ENCODE data around the gene STRADA.

Gene STRADA, protein sequence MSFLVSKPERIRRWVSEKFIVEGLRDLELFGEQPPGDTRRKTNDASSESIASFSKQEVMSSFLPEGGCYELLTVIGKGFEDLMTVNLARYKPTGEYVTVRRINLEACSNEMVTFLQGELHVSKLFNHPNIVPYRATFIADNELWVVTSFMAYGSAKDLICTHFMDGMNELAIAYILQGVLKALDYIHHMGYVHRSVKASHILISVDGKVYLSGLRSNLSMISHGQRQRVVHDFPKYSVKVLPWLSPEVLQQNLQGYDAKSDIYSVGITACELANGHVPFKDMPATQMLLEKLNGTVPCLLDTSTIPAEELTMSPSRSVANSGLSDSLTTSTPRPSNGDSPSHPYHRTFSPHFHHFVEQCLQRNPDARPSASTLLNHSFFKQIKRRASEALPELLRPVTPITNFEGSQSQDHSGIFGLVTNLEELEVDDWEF

DNA sequence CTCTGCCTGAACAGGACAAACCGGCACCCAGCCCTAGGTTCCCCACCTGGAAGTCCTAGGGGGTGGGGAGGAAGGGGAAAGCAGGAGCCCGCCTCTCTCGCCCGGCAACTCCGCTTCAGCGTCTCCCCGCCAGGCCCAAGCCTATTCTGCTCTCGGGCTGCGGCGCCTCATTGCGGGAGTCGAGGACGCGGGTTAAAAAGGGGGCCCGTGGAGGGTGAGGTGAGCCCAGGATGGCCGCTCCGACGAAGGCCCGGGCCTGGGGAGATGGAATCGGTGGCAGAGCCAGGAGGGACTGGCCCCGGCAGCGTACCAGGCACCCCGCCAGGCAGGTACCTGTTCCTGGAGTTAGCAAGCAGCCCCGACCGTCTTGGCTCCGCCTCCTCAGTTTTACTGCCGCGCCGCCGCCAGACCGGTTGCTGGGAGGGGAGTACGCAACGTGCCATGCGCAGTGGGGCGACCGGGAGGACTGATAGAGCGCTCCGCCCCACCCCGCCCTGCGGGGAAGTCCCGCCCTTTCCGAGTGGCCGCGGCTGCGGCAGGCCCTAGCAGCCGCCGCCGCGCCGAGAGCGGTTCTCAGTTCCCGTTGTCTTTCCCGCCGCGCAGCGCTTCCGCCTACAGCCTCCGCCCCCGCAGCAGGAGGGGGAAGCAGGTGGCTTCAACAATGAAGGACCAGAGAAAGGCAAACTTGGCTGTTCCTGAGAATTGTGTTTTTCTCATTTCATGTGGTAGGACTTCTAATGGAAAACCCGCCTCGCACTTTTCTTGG lies at the start of gene STRADA:
Gene STRADA (minus strand): TSS at position 392 of the 766 bp plus-strand sequence. CDS start 13,430 bp downstream, outside the sequence.
- TF ChIP-seq, protein P1, sequence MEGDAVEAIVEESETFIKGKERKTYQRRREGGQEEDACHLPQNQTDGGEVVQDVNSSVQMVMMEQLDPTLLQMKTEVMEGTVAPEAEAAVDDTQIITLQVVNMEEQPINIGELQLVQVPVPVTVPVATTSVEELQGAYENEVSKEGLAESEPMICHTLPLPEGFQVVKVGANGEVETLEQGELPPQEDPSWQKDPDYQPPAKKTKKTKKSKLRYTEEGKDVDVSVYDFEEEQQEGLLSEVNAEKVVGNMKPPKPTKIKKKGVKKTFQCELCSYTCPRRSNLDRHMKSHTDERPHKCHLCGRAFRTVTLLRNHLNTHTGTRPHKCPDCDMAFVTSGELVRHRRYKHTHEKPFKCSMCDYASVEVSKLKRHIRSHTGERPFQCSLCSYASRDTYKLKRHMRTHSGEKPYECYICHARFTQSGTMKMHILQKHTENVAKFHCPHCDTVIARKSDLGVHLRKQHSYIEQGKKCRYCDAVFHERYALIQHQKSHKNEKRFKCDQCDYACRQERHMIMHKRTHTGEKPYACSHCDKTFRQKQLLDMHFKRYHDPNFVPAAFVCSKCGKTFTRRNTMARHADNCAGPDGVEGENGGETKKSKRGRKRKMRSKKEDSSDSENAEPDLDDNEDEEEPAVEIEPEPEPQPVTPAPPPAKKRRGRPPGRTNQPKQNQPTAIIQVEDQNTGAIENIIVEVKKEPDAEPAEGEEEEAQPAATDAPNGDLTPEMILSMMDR (IDR thresholded peaks at IDR 0.05; ENCODE audit: insufficient read depth, missing control alignments), result no peak
- FAIRE-seq (no peak), DNase-seq (ENCODE audit: insufficient read length, low spot score) (peak; percentile 63)

DNA sequence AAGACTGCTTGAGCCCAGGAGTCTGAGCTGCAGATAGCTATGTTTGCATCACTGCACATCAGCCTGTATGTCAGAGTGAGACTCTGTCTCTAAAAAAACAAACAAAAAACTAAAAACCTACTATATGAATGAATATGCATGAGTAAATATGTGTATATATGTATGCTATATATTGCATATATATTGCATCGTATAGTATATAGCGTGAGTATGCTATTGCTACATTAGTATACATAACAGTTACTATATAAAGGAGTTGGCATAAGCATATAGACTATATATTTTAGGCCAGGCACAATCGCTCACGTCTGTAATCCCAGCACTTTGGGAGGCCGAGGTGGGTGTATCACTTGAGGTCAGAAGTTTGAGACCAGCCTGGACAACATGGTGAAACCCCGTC lies 48.5 kb upstream of the STRADA start:
- TF ChIP-seq, protein P1 (IDR thresholded peaks at IDR 0.05; ENCODE audit: insufficient read depth, missing control alignments), result no peak
- DNase-seq (ENCODE audit: insufficient read length, low spot score) (no peak), FAIRE-seq (no peak)

DNA sequence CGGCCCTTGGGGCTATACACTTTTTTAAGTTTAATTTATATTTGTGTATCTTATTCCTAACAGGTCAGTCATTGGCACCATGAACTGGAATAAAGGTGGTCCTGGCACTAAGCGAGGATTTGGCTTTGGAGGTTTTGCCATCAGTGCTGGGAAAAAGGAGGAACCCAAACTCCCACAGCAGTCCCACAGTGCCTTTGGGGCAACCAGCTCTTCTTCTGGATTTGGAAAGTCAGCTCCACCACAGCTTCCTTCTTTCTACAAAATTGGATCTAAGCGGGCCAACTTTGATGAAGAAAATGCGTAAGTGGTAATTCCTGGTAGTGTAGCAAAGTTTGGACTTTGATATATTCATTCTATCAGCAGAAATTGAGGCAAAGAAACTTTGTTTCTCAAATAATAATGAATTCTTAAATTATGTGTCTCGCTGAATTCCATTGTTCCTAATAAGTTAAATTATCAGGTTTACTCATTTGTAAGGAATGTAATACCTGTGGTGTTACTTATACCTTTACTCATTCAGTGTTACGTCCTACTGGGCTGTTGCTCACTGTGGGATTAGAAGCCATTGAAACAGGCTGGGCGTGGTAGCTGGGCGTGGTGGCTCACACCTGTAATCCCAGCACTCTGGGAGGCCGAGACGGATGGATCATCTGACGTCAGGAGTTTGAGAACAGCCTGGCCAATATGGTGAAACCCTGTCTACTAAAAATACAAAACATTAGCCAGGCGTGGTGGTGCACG lies 45.5 kb upstream of the STRADA start:
- TF ChIP-seq, protein P1 (IDR thresholded peaks at IDR 0.05; ENCODE audit: insufficient read depth, missing control alignments), result no peak
- no peak for FAIRE-seq
- DNase-seq (ENCODE audit: insufficient read length, low spot score), result no peak

DNA sequence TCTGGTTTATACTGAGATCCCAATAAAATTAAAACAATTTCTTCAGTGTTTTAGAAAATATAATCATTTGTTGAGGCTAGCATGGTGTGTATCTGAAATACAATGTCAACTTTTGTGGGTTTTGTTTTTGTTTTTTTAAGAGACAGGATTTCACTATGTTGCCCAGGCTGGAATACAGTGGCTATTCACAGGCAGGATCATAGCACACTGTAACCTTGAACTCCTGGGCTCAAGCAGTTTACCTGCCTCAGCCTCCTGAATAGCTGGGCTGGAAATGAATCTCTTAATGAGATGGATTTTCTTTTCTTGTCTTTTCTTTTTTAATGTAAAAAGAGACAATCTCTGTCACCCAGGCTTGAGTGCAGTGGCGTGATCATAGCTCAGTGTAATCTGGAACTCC lies 44.5 kb upstream of the STRADA start:
- FAIRE-seq, result no peak
- no peak for DNase-seq (ENCODE audit: insufficient read length, low spot score)
- TF ChIP-seq, protein P1 (IDR thresholded peaks at IDR 0.05; ENCODE audit: insufficient read depth, missing control alignments), result no peak

DNA sequence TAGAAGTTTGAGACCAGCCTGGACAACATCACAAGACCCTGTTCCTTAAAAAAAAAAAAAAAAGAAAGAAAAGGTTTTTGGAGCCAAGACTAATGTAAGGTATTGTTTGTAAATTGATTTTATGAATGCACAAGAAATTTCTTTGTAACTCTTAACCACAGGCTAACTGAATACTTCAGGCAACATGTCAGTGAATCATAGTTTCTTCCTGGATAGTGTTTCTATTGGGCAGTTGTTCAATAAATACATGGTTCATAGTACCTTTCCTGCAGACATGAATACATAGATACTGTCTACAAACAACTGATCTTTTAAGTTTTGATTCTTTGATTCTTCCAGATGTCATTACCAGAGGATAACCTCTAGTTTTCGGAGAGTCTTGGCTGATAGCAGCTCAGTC lies 44.0 kb upstream of the STRADA start:
- TF ChIP-seq, protein P1 (IDR thresholded peaks at IDR 0.05; ENCODE audit: insufficient read depth, missing control alignments), result no peak
- FAIRE-seq (no peak), DNase-seq (ENCODE audit: insufficient read length, low spot score) (no peak)

DNA sequence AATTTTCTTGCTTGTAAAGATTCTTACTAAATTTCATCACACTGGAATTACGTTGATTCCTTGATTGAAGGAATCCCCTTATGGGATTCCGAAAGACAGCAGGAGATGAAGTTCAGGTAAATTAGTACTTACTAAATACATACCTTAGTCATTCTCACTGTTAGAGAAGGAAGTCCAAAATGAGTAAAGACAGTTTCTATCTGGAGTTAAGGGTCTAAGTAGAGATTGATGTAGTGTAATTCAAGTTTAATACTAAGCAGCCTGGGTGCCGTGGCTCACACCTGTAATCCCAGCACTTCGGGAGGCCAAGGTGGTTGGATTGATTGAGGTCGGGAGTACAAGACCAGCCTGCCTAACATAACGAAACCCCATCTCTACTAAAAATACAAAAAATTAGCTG lies 41.9 kb upstream of the STRADA start:
- DNase-seq (ENCODE audit: insufficient read length, low spot score), result no peak
- no peak for FAIRE-seq
- TF ChIP-seq, protein P1 (IDR thresholded peaks at IDR 0.05; ENCODE audit: insufficient read depth, missing control alignments), result no peak
